ENCODE results near the gene EXOC6.
"Not testable (repeated sequence)": the region's sequence is repeated elsewhere in the genome, so short reads cannot be mapped to it uniquely, and the experiment has no call there.

The EXOC6 gene

GRCh38 chr10:92890471-92890870, 42.2 kb downstream of the EXOC6 start:
- no peak for DNase-seq

GRCh38 chr10:92891885-92892690, 43.8 kb downstream of the EXOC6 start:
- DNase-seq, result no peak

- no peak for DNase-seq
Observed at GRCh38 chr10:92892691-92893054, 44.4 kb downstream of the EXOC6 start.

GRCh38 chr10:92894081-92894655, 45.8 kb downstream of the EXOC6 start:
- DNase-seq, result no peak

DNA sequence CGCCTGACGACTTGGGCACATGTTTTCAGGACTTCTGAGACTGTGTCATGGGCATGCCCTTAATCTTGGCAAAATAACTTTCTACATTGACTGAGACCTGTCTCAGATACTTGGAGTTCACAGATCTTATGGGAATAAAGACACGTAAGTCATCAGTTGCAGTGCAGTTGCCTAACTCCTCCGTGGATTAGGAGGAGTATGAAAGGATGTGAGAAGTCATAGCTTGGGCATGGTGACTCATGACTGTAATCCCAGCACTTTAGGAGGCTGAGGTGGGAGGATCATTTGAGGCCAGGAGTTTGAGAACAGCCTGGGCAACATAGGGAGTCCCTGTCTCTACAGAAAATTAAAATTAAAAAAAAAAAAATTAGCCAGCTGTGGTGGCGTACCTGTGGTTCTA, 49.6 kb downstream of the EXOC6 start:
- DNase-seq, result no peak

GRCh38 chr10:92901819-92902251, 53.5 kb downstream of the EXOC6 start:
- no peak for DNase-seq

DNA sequence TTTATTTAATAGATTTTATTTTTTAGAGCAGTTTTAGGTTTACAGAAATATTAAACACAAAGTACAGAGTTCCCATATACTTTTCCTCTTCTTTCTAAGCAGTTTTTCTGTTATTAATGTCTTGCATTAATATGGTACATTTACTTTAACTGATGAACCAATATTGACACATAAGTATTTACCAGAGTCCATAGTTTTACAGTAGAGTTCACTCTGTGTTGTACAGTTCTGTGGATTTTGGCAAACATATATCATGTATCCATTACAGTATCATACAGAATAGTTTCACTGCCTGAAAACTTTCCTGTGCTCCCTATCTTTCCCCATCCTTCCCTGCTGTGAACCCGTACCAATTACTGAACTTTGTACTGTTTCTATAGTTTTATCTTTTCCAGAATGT, 55.3 kb downstream of the EXOC6 start:
- DNase-seq, result no peak

GRCh38 chr10:92907280-92907679, 59.0 kb downstream of the EXOC6 start:
- DNase-seq, result no peak

DNA sequence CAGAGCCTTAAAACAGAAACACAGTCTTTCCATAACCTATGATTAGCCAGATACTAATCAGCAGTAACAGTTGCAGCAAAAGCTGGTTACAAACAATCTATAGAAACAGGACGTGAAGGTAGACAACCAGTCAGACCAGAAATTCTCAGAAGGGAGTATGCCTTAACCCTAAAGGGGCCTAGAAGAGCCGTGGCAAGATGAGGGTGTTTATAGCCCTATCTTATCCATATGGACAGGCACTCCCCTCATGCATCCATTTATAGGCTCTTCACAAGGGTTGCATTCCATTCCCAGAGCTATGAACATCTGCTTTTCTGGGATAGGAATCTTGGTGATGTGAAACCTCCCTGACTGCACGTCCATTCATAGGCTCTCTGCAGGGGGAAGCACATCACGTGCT, 64.3 kb downstream of the EXOC6 start:
- DNase-seq, result not testable (repeated sequence)

GRCh38 chr10:92913973-92914372, 65.7 kb downstream of the EXOC6 start:
- DNase-seq, result no peak

DNA sequence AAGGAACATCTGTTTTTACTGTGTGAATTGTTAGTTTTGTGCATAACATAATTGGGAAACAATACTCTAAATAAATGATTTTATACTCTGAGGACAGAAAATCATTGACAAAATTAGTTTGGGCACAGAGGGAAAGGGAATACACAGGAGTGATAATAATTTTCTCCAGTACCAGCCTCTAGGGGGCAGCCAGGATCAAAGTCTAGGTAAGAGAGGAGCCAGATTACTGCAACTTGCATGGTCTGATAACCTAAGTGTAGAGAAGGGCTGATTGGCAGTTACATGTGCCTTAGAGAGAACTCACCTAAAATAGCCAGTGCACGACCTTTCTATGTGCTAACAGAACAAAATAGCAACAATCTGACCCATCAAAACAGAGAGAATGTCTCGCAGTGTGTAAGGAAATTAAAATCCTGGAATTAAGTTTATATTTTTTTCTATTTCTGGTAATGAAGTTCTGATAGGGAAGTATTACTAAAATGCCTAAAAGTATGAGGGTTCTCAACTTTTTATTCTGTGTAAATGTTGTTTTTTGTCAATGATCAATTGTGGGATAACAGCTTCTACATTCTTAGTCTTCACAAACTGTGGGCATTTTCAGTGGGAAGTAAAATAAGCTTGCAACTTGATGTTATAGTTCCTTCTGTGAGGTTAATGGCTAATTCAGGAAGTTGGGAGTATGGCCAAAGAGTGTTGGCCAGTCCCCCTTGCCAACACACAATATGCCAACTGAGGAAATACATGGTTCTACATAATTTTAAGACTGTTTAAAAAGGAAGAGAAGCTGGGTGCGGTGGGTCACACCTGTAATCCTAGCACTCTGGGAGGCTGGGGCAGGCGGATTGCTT, 66.4 kb downstream of the EXOC6 start:
- no peak for DNase-seq

DNA sequence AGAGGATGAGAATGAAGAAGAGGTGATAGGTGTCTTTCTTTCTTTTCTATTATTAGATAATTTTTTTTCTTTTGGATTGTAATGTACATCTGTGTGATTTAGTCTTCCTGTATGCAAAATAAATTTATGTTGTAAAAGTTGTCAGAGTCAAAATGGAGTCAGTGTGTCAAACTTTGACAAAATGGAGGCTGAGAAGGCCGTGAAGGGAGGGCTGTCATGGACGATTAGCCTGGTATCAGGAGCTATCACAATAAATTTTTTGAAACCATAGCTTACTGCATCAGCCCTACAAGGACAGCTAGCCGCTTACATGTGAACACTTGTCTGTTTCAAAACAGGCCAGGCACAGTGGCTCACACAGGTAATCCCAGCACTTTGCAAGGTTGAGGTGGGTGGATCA, 67.6 kb downstream of the EXOC6 start:
- DNase-seq, result no peak

- no peak for DNase-seq
Observed at GRCh38 chr10:92916433-92916832, 68.1 kb downstream of the EXOC6 start.

DNA sequence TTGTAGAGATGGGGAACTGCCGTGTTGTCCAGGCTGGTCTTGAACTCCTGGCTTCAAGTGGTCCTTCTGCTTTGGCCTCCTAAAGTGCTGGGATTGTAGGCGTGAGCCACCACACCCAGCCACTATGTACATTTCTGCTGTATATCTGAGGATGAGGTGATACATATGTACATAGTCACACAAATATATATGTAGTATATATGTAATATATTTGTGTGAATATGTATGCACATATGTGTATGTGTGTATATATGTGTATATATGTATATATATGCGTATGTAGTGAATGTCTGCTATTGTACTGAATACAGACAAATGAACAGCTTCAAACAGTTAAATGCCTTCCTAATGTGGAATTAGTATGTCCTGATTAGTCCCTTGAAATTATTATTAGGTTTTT, 70.3 kb downstream of the EXOC6 start:
- DNase-seq, result no peak

DNA sequence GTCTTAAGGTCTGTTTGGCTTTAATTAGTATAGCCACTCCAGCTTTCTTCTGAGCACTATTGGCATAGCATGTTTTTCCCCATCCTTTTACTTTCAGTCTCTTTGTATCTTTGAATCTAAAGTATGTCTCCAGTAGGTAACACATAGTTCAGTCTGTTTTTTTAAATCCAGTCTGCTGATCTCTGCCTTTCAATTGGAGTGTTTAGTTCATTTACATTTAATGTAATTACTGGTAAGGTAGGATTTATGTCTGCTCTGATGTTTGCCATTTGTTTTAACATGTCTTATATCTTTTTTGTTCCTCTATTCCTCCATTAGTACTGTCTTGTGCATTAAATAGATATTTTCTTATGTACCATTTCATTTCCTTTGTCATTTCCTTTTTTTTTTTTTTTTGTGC, 72.5 kb downstream of the EXOC6 start:
- DNase-seq, result no peak

DNA sequence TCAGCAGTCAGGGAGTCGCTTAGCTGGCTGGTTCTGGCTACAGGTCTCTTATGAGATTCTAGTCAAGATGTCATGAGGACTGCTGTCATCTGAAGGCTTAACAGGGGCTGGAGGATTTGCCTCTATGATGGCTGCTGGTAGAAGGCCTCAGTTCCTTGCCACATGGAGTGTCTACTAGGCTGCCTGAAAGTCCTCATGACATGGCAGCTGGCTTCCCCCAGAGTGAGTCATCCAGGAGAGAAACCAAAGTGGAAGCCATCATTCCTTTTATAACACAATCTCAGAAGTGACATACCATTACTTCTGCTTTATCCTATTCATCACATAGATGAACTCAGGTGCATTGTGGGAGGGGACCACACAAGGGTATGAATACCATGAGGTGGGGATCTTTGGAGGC, 75.1 kb downstream of the EXOC6 start:
- DNase-seq, result no peak

GRCh38 chr10:92929896-92930295, 81.6 kb downstream of the EXOC6 start:
- no peak for DNase-seq

GRCh38 chr10:92931597-92931996, 83.3 kb downstream of the EXOC6 start:
- DNase-seq, result no peak

GRCh38 chr10:92937876-92938275, 89.6 kb downstream of the EXOC6 start:
- DNase-seq, result no peak

DNA sequence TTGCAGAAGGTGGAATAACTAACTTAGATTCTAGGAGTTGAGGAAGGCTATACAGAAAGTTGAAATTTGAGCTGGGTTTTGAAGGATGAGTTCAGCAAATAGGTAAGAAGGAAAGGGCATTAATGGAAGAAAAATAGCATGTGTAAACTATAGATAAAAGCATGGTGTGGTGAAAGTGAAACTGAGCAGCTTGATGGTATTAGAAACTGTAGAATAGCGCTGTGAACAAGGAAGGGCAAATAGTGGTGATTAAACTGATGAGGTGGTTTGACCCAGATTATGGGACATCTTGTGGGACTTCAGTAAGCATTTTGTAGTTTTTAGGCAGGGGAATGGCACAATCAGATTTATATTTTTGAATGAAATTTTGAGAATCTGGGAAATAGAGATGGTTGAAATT, 90.5 kb downstream of the EXOC6 start:
- no peak for DNase-seq

DNA sequence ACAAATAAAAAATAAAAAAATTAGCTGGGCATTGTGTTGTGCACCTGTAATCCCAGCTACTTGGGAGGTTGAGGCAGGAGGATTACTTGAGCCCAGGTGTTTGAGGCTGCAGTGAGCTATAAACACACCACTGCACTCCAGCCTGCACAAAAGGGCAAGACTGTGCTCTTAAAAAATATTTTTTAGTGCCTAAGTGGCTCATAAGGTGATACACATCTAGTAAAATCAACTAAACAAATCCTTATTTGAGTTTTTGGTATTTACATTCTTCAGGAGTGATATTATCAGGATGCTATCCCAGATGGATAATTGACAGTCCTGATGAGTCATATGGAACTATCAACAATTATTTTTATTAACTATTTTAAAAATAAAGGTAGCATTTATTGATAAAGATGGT, 93.9 kb downstream of the EXOC6 start:
- no peak for DNase-seq

DNA sequence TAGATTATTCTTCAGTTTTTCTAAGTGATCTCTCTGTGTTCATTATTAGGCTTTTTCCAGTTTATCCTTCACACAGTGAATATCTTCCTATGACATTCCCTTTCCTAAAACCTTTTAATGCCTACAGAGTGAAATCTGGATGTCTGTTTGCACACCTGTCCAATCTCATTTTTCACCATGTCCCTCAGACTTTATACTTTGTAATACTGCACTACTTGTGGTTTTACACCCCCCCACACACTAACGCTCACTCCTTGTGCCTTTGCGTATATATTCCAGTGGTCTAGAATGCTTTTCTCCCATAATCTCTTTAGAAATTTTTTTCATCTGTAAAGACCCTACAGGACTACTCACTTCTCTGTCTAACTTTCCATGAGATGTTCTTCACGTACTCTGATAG, 98.2 kb downstream of the EXOC6 start:
- DNase-seq, result no peak

- DNase-seq, result not testable (repeated sequence)
Observed at GRCh38 chr10:92952573-92952972, 104.3 kb downstream of the EXOC6 start.
